Measurements from ENCODE around the gene IRF6. TPM values are rescaled to one million over a fixed set of nuclear protein-coding genes. Genes with fewer than 3 reads are reported as not detected.

Gene IRF6
- total RNA-seq, 2 experiments from 2014 or later: not detected

DNA sequence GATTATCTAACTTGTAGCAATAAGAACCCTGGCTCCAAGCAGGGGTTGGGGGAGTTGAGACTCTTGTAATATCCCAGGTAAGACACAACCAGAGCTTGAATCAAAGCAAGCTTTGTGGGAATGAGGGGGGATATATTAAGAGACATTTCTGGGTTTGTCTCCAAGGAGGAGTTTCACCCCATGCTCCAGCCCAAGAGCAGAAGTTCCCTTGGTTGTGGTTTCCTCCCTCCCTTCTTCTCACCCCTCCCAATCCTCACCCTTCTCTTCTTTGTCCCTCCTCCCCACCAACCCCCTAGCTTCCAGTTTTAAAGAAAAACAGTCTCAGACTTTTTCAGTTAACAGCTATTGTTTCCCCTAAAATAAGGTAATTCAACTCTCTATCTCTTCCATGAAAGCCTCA, 38.2 kb downstream of the IRF6 start:
- no peaks in the 10 kb centered on the region for H3K9me2 ChIP-seq (ENCODE audit: insufficient read depth, low read length)
- no peaks in the 10 kb centered on the region for H4K20me1 ChIP-seq (ENCODE audit: insufficient read depth, low read length)
- TF ChIP-seq, protein P1, sequence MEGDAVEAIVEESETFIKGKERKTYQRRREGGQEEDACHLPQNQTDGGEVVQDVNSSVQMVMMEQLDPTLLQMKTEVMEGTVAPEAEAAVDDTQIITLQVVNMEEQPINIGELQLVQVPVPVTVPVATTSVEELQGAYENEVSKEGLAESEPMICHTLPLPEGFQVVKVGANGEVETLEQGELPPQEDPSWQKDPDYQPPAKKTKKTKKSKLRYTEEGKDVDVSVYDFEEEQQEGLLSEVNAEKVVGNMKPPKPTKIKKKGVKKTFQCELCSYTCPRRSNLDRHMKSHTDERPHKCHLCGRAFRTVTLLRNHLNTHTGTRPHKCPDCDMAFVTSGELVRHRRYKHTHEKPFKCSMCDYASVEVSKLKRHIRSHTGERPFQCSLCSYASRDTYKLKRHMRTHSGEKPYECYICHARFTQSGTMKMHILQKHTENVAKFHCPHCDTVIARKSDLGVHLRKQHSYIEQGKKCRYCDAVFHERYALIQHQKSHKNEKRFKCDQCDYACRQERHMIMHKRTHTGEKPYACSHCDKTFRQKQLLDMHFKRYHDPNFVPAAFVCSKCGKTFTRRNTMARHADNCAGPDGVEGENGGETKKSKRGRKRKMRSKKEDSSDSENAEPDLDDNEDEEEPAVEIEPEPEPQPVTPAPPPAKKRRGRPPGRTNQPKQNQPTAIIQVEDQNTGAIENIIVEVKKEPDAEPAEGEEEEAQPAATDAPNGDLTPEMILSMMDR (conservative IDR thresholded peaks at IDR 0.05; ENCODE audit: low read length): no peak
- no peak for TF ChIP-seq EZH2phosphoT487 (IDR thresholded peaks at IDR 0.05; ENCODE audit: borderline replicate concordance, low read depth, low read length)
- no TSS peak for BruUV-seq (replicated peaks)
- no peaks in the 10 kb centered on the region for H3K9me3 ChIP-seq (ENCODE audit: low read length)
- H3K27ac ChIP-seq (ENCODE audit: low read depth, low read length, poor library complexity, severe bottlenecking): no peak overlapping the region
- CTCF ChIA-PET (ENCODE audit: unreplicated experiment): interaction anchor here (0.6 to 0.8 kb wide), 2 partner anchors 10 to 12 kb away, joined by 3 read pairs; partner anchors contain the start of gene TRAF3IP3
- H3K79me2 ChIP-seq (ENCODE audit: insufficient read depth, low read depth, low read length): no peaks in the 10 kb centered on the region
- H3K4me3 ChIP-seq (ENCODE audit: low read depth, low read length, poor library complexity, severe bottlenecking): no peak overlapping the region
- intact Hi-C loops (cut with micrococcal nuclease; ENCODE audit: unreplicated experiment): no loop called here
- H3K36me3 ChIP-seq (ENCODE audit: insufficient read depth, low read length): peaks cover 32% of the 10 kb centered on the region
- DNase-seq (ENCODE audit: low spot score): no peak
- H3K4me1 ChIP-seq (ENCODE audit: insufficient read depth, low read length, poor library complexity, severe bottlenecking): peaks cover 27% of the 10 kb centered on the region
- H2AFZ ChIP-seq (ENCODE audit: low read length): no peak overlapping the region
- 0 out of 2 replicates have a peak overlapping the region, but pooled peaks have one; percentile 42 for H3K4me2 ChIP-seq (ENCODE audit: low read length)
- POLR2A ChIA-PET: interaction anchor here (1.1 to 6.4 kb wide), 3 partner anchors 8 to 15 kb away, joined by 6 to 50 read pairs (median 11); partner anchors contain the start of gene TRAF3IP3

DNA sequence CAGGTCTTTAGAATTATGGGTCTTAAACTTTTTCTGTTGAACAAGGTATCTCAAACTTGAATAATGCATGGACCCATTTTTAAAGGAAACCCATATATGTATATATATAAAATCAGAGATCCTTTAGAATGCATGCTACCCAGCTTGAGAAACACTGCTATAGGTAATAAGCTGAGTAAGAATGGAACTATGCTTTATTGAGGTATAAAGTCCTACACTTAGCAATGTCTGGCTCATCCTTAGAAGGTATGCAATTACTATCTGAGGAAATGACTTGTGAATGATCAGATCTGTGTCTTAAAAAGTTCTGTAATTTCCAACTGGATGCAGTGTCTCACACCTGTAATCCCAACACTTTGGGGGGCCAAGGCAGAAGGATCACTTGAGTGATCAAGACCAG, 38.8 kb downstream of the IRF6 start:
- H3K4me1 ChIP-seq (ENCODE audit: insufficient read depth, low read length, poor library complexity, severe bottlenecking): peaks cover 27% of the 10 kb centered on the region
- H2AFZ ChIP-seq (ENCODE audit: low read length): no peak overlapping the region
- intact Hi-C loops (cut with micrococcal nuclease; ENCODE audit: unreplicated experiment): no loop called here
- peaks cover 39% of the 10 kb centered on the region for H3K36me3 ChIP-seq (ENCODE audit: insufficient read depth, low read length)
- H4K20me1 ChIP-seq (ENCODE audit: insufficient read depth, low read length): no peaks in the 10 kb centered on the region
- no peak for DNase-seq (ENCODE audit: low spot score)
- no peak overlapping the region for H3K4me3 ChIP-seq (ENCODE audit: low read depth, low read length, poor library complexity, severe bottlenecking)
- no peaks in the 10 kb centered on the region for H3K79me2 ChIP-seq (ENCODE audit: insufficient read depth, low read depth, low read length)
- H3K4me2 ChIP-seq (ENCODE audit: low read length): no peak overlapping the region
- POLR2A ChIA-PET: interaction anchor here (2.5 to 6.4 kb wide), 2 partner anchors 8 to 10 kb away, joined by 11 to 50 read pairs; partner anchors contain the start of gene TRAF3IP3
- CTCF ChIA-PET (ENCODE audit: unreplicated experiment): no interaction called here
- no peaks in the 10 kb centered on the region for H3K9me2 ChIP-seq (ENCODE audit: insufficient read depth, low read length)
- H3K27ac ChIP-seq (ENCODE audit: low read depth, low read length, poor library complexity, severe bottlenecking): no peak overlapping the region
- TF ChIP-seq EZH2phosphoT487 (IDR thresholded peaks at IDR 0.05; ENCODE audit: borderline replicate concordance, low read depth, low read length): no peak
- TF ChIP-seq, protein P1 (conservative IDR thresholded peaks at IDR 0.05; ENCODE audit: low read length): no peak
- BruUV-seq (replicated peaks): no TSS peak
- H3K9me3 ChIP-seq (ENCODE audit: low read length): no peaks in the 10 kb centered on the region

DNA sequence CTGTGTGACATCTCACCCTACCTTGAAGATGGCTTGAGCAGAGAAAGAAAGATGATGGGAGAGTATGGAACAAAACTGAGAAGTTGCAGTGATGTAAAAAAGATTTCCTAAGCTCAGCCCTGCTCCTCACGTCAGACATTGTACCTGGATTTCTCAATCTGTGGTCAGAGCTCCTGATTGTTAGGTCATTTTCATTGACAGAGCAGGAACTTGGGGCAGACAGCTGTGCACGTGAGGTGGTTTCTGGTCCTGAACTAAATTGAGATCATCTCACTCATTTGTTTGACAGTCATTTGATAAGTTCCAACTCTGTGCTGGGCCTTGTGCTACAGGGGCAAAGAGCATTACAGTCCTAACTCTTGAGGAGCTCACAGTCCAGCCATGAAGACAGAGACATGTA, 39.9 kb downstream of the IRF6 start:
- TF ChIP-seq EZH2phosphoT487 (IDR thresholded peaks at IDR 0.05; ENCODE audit: borderline replicate concordance, low read depth, low read length): no peak
- TF ChIP-seq, protein P1 (conservative IDR thresholded peaks at IDR 0.05; ENCODE audit: low read length): no peak
- Histone ChIP-seq H3K4me2 (ENCODE audit: low read length) (no peak overlapping the region), H3K4me3 (ENCODE audit: low read depth, low read length, poor library complexity, severe bottlenecking) (no peak overlapping the region), H3K36me3 (ENCODE audit: insufficient read depth, low read length) (peaks cover 49% of the 10 kb centered on the region), H4K20me1 (ENCODE audit: insufficient read depth, low read length) (no peaks in the 10 kb centered on the region), H3K79me2 (ENCODE audit: insufficient read depth, low read depth, low read length) (no peaks in the 10 kb centered on the region), H3K9me3 (ENCODE audit: low read length) (no peaks in the 10 kb centered on the region), H2AFZ (ENCODE audit: low read length) (no peak overlapping the region), H3K9me2 (ENCODE audit: insufficient read depth, low read length) (no peaks in the 10 kb centered on the region), H3K4me1 (ENCODE audit: insufficient read depth, low read length, poor library complexity, severe bottlenecking) (peaks cover 27% of the 10 kb centered on the region), H3K27ac (ENCODE audit: low read depth, low read length, poor library complexity, severe bottlenecking) (no peak overlapping the region)
- ChIA-PET POLR2A (interaction anchor here (0.6 to 6.4 kb wide), 5 partner anchors 9 to 1577 kb away, joined by 3 to 50 read pairs (median 4); partner anchors contain the start of genes C1orf74 and TRAF3IP3), CTCF (ENCODE audit: unreplicated experiment) (no interaction called here)
- BruUV-seq (replicated peaks): no TSS peak
- DNase-seq (ENCODE audit: low spot score): no peak
- intact Hi-C loops (cut with micrococcal nuclease; ENCODE audit: unreplicated experiment): no loop called here

Measured in OCI-LY7 (cell line).